Fibroblast of skin of right quadriceps (primary cell): Measurements from ENCODE around the gene FAM72B.
A peak's percentile ranks its signal among the peaks of the same experiment; 100 is the strongest.
"Not testable (repeated sequence)": the region's sequence is repeated elsewhere in the genome, so short reads cannot be mapped to it uniquely, and the experiment has no call there.

Source experiments
- DNase-seq: peaks from one replicate; pipeline ENCODE4 v3.0.0-alpha.2; 2013

FAM72B gene

DNA sequence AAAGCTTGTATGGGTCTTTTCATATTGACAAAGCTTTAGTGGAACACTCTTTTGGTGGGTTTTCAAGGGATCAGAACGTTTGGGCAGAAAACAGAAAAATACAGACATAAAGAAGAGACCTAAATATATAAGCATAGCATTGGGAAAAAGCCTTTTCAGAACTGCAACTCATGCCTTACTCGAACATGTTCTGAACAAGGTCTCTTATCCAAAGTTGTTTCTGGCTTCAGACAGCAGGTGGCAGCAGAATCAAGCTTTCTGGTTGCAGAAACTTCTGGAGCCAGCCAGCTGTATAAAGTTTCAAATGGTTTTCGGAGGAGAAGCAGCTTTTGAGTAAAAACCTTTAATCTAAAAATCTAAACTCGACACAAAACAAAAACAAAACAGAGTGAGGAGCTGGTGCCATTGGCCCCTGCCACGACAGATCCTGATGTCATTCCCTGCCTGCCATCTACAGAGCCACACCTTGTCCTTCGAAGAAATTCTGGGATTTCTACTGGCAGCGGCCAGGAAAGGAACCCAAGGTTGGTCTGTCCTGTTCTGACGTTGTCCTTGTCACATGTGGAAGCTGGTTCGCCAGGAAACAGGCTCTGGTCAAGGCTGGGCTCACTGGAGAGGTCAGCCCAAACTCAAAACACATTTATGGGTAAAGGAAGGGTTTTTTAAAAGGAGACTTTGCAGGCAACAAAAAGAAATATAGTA is 35.5 kb downstream of the FAM72B start:
- not testable (repeated sequence) for DNase-seq

GRCh38 chr1:121140393-121140792 is 43.7 kb downstream of the FAM72B start:
- DNase-seq = not testable (repeated sequence)

DNA sequence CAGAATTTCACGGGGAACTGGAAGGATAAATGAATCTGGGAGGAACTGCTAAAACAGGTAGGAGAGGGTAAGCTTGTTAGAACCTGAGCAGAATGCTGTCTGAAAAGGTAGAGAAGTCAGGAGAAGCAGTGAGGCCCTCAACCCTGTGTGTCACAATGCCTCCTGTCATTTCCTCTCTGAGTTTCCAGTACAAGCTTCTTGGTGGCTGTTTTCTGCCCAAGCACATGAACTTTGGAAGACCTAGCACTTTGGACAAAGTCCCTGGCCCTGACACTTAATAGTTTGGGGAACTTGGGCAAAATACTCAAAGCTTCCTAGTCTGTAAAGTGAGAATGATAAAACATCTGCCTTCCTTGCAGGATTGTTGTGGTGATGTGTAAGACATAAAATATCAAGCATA is 52.6 kb downstream of the FAM72B start:
- DNase-seq = not testable (repeated sequence)

DNA sequence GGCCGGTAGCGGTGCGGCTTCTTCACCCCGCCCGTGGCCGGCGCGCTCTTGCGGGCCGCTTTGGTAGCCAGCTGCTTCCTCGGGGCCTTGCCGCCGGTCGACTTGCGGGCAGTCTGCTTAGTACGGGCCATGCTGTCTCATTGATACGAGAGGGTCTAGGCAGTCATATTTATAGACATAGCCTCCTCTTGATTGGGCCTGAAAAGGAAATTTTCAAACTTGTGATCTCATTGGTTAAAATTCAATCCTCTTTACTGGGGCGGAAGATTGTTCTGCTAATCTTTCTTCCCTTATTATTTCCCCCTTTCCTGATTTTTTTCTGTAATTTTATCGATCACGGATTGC is 65.7 kb downstream of the FAM72B start:
- DNase-seq = peak; percentile 42
